ENCODE data around the gene CACNA2D1. TPM values are rescaled to one million over a fixed set of nuclear protein-coding genes. Genes with fewer than 3 reads are reported as not detected.

Gene CACNA2D1
- total and polyA plus RNA-seq, 2 donors (not counting 1 experiment from before 2014, with no cell fraction given): 31.7 to 64.4 TPM

DNA sequence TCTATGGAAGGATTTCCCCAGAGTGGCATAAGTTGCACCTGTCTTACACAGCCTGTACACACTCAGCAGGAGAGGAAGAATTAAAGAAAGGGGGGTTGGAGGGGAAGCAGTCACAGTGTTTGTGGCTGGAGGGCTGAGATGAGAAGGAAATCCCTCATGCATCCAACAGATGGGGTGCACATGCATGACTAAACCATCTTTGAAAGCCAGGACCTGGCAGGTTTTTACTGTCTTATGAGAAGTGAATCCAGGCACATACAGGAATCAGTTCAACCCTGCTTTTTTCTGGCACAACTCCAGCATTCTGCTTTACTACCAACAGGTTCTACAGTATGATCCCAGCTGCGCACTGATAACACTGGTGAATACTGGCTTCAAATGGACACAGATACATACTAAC, 107.7 kb downstream of the CACNA2D1 start:
- Histone ChIP-seq H3K4me2 (ENCODE audit: extremely low read depth, insufficient read depth, low read length) (no peak overlapping the region), H3K36me3 (ENCODE audit: control insufficient read depth, insufficient read depth, low read length) (no peaks in the 10 kb centered on the region), H3K9ac (ENCODE audit: insufficient read depth, low read length) (no peak overlapping the region), H3K27ac (ENCODE audit: insufficient read depth, low read length) (no peak overlapping the region), H3K79me2 (ENCODE audit: control insufficient read depth, insufficient read depth, low read length) (no peaks in the 10 kb centered on the region), H3K4me3 (replicated peaks in 1 of 4; ENCODE audit: control extremely low read depth in 1 of 4, insufficient read depth in 1 of 4, low read depth in 3 of 4, low read length in 4 of 4) (no peak overlapping the region), H2AFZ (ENCODE audit: low read length) (no peak overlapping the region), H4K20me1 (ENCODE audit: control insufficient read depth, extremely low read depth, insufficient read depth, low read length) (no peaks in the 10 kb centered on the region), H3K4me1 (ENCODE audit: control insufficient read depth, extremely low read depth, insufficient read depth, low read length) (no peaks in the 10 kb centered on the region), H3K27me3 (ENCODE audit: control insufficient read depth, insufficient read depth, low read length) (no peaks in the 10 kb centered on the region), H3K9me3 (ENCODE audit: control insufficient read depth, insufficient read depth, low read depth, low read length) (no peaks in the 10 kb centered on the region)
- peak; percentile 7 to 39 for DNase-seq (ENCODE audit: low read depth in 2 of 2)
- TF ChIP-seq CTCF (conservative IDR thresholded peaks at IDR 0.05 in 1 of 2, IDR thresholded peaks at IDR 0.05 in 1 of 2; ENCODE audit: low read depth in 1 of 2, low read length in 2 of 2): no peak
- no peak for TF ChIP-seq EZH2 (IDR thresholded peaks at IDR 0.05; ENCODE audit: low read length, missing control alignments)

DNA sequence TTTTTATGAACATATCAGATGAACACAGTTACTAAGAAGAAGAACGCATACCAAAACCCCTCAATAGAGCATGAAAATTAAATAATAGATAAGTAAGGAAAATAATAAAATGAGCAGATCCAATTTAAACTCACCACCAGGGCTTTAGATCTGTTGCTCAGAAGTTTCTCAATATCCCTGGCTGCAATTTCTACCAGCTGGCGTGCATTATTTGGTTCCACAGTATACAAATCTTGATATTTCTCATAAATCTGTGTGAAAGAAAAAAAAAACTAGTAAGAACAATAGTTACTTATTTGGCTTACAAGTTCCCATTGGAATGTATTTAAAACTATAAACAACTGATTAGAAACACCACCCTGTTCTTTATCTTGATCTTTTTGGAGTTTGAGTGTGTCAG, 108.6 kb downstream of the CACNA2D1 start:
- Histone ChIP-seq H3K4me3 (replicated peaks in 1 of 4; ENCODE audit: control extremely low read depth in 1 of 4, insufficient read depth in 1 of 4, low read depth in 3 of 4, low read length in 4 of 4) (no peak overlapping the region), H2AFZ (ENCODE audit: low read length) (no peak overlapping the region), H3K9me3 (ENCODE audit: control insufficient read depth, insufficient read depth, low read depth, low read length) (no peaks in the 10 kb centered on the region), H3K9ac (ENCODE audit: insufficient read depth, low read length) (no peak overlapping the region), H4K20me1 (ENCODE audit: control insufficient read depth, extremely low read depth, insufficient read depth, low read length) (no peaks in the 10 kb centered on the region), H3K4me2 (ENCODE audit: extremely low read depth, insufficient read depth, low read length) (no peak overlapping the region), H3K27me3 (ENCODE audit: control insufficient read depth, insufficient read depth, low read length) (no peaks in the 10 kb centered on the region), H3K36me3 (ENCODE audit: control insufficient read depth, insufficient read depth, low read length) (no peaks in the 10 kb centered on the region), H3K79me2 (ENCODE audit: control insufficient read depth, insufficient read depth, low read length) (no peaks in the 10 kb centered on the region), H3K27ac (ENCODE audit: insufficient read depth, low read length) (no peak overlapping the region), H3K4me1 (ENCODE audit: control insufficient read depth, extremely low read depth, insufficient read depth, low read length) (no peaks in the 10 kb centered on the region)
- peak in 1 of 2 donors; percentile 55 for DNase-seq (ENCODE audit: low read depth in 2 of 2)
- TF ChIP-seq CTCF (conservative IDR thresholded peaks at IDR 0.05 in 1 of 2, IDR thresholded peaks at IDR 0.05 in 1 of 2; ENCODE audit: low read depth in 1 of 2, low read length in 2 of 2) (no peak), EZH2 (IDR thresholded peaks at IDR 0.05; ENCODE audit: low read length, missing control alignments) (no peak)

DNA sequence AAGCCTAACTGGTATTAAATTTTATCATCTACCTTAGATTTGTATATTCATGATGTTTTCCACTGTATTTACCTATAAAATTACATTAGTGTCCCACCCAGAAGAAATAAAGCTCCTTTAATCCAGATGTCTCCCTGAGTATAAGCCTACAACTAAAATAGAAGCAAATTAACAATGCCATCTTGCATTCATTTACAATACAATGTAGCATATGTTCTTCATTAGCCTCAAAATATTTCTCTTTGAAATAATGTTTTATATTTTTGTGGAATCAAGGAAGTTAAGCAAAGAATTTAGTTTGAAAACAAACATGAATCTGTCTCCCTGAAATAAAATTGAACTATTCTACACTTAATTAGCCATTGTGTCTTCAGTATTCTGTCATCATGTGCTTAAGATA, 112.3 kb downstream of the CACNA2D1 start:
- Histone ChIP-seq H3K4me1 (ENCODE audit: control insufficient read depth, extremely low read depth, insufficient read depth, low read length) (no peaks in the 10 kb centered on the region), H3K79me2 (ENCODE audit: control insufficient read depth, insufficient read depth, low read length) (no peaks in the 10 kb centered on the region), H3K27ac (ENCODE audit: insufficient read depth, low read length) (no peak overlapping the region), H4K20me1 (ENCODE audit: control insufficient read depth, extremely low read depth, insufficient read depth, low read length) (no peaks in the 10 kb centered on the region), H2AFZ (ENCODE audit: low read length) (no peak overlapping the region), H3K4me3 (replicated peaks in 1 of 4; ENCODE audit: control extremely low read depth in 1 of 4, insufficient read depth in 1 of 4, low read depth in 3 of 4, low read length in 4 of 4) (no peak overlapping the region), H3K36me3 (ENCODE audit: control insufficient read depth, insufficient read depth, low read length) (no peaks in the 10 kb centered on the region), H3K9me3 (ENCODE audit: control insufficient read depth, insufficient read depth, low read depth, low read length) (no peaks in the 10 kb centered on the region), H3K4me2 (ENCODE audit: extremely low read depth, insufficient read depth, low read length) (no peak overlapping the region), H3K27me3 (ENCODE audit: control insufficient read depth, insufficient read depth, low read length) (no peaks in the 10 kb centered on the region), H3K9ac (ENCODE audit: insufficient read depth, low read length) (no peak overlapping the region)
- DNase-seq (ENCODE audit: low read depth in 2 of 2): no peak
- TF ChIP-seq EZH2 (IDR thresholded peaks at IDR 0.05; ENCODE audit: low read length, missing control alignments): no peak
- TF ChIP-seq CTCF (conservative IDR thresholded peaks at IDR 0.05 in 1 of 2, IDR thresholded peaks at IDR 0.05 in 1 of 2; ENCODE audit: low read depth in 1 of 2, low read length in 2 of 2): no peak

Measured in fibroblast of lung (primary cell).